ENCODE results near the gene GRM8. TPM values are rescaled to one million over a fixed set of nuclear protein-coding genes. Genes with fewer than 3 reads are reported as not detected.

Gene GRM8
- total RNA-seq, 2 experiments from 2014 or later, result not detected

DNA sequence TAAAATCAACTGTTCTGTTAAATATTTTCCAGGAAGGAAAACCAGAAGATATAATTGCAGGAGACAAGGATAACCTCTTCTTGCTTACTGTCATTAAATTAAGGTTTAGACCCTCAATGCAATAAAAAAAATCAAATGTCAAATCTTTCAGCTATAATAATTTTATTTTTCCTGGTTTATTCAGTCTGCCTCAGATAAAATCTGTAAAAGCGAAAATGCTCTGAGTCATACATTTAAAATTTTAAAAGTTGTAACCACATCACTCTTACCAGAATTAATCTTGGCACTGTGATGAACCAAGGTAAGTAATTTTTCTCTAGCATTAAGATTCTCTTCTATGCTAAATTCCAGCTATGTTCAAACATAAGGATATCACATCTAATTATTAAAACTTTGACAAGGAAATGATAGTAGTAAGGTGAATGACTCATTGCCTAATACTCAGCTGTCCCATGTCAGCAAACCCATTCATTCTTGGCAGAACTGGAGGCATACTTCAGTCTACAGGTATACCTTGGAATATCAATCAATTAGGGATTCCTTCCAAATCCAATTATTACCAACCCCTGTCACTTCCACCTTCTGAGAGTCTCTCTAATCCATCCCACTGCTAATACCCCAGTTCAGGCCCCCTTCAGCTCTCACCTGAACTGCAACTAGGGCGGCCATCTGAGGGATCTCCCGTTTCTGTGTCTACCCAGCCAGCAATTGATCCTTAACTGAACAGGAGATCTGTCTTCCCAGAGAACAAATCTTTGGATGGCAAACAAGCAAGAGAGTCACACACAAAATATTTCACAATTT, 434.1 kb downstream of the GRM8 start:
- peaks cover 2% of the 10 kb centered on the region for H3K27me3 Mint-ChIP-seq
- H3K27ac Mint-ChIP-seq, result no peak overlapping the region
- no peaks in the 10 kb centered on the region for H3K9me3 Mint-ChIP-seq
- no peaks in the 10 kb centered on the region for H3K4me1 Mint-ChIP-seq
- no peak overlapping the region for H3K4me3 Mint-ChIP-seq
- H3K36me3 Mint-ChIP-seq (ENCODE audit: low read depth), result no peaks in the 10 kb centered on the region
- ChIA-PET POLR2A (no interaction called here), CTCF (no interaction called here)
- no peak for DNase-seq

DNA sequence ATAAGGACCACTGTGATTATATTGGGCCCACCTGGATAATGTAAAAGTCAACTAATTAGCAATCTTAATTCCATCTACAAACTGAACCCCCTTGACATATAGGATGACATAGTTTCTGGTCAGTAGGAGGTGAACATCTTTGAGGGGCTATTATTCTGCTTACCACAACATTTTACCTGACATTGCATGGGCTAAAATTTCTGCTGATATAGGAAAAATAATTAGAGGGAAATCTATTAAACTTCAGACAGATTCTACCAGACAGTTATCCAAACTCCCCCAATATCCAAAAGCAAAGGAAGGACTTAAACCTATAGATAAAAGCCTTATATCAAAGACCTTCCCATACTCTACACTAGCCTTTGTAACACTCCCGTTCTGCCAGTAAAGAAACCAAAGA, 443.6 kb downstream of the GRM8 start:
- H3K27ac Mint-ChIP-seq, result no peak overlapping the region
- H3K36me3 Mint-ChIP-seq (ENCODE audit: low read depth), result no peaks in the 10 kb centered on the region
- CTCF ChIA-PET, result no interaction called here
- DNase-seq, result no peak
- H3K4me1 Mint-ChIP-seq, result no peaks in the 10 kb centered on the region
- POLR2A ChIA-PET, result no interaction called here
- H3K9me3 Mint-ChIP-seq, result no peaks in the 10 kb centered on the region
- no peaks in the 10 kb centered on the region for H3K27me3 Mint-ChIP-seq
- no peak overlapping the region for H3K4me3 Mint-ChIP-seq

DNA sequence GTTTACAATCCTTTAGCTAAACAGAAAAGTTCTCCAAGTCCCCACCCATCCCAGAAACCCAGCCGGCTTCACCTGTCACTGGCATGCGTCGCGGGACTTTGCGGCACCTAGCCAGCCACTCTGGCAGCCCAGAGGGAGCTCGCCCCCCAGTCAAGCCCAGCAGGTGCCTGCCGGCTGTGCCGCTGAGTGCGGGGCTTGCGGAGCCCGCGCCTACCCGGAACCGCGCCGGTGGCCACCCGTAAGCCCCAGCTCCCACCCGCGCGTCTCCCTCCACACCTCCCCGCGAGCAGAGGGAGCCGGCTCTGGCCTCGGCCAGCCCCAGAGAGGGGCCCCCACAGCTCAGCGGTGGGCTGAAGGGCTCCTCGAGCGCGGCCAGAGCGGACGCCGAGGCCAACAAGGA, 446.1 kb downstream of the GRM8 start:
- POLR2A ChIA-PET, result no interaction called here
- CTCF ChIA-PET, result no interaction called here
- no peak for DNase-seq
- no peak overlapping the region for H3K4me3 Mint-ChIP-seq
- no peak overlapping the region for H3K27ac Mint-ChIP-seq
- H3K4me1 Mint-ChIP-seq, result no peaks in the 10 kb centered on the region
- no peaks in the 10 kb centered on the region for H3K36me3 Mint-ChIP-seq (ENCODE audit: low read depth)
- no peaks in the 10 kb centered on the region for H3K27me3 Mint-ChIP-seq
- no peaks in the 10 kb centered on the region for H3K9me3 Mint-ChIP-seq

DNA sequence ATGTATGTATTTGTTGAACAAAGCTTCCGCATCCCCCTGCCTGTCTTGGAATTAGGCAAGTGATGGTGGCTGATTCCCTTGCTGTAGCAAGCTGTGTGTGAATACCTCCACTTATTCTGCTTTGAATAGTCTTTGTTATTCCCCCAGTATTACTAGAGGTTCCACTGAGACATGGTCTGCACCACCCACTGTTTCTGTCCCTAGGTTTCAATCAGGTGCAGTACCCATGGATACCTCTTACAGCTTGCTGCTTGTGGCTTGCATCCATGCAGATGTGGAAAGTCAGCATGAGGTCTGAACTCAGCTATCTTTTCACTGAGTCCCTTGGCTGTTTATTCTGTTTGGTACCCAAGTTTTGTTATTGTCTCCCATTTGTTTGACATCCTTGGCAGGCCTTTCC, 447.4 kb downstream of the GRM8 start:
- Mint-ChIP-seq H3K4me1 (no peaks in the 10 kb centered on the region), H3K27ac (no peak overlapping the region), H3K27me3 (no peaks in the 10 kb centered on the region), H3K4me3 (no peak overlapping the region), H3K36me3 (ENCODE audit: low read depth) (no peaks in the 10 kb centered on the region), H3K9me3 (no peaks in the 10 kb centered on the region)
- CTCF ChIA-PET, result interaction anchor here (1.0 kb wide), 1 partner anchor 448 kb away, joined by 3 read pairs; no protein-coding TSS in a partner anchor
- DNase-seq, result no peak
- POLR2A ChIA-PET, result no interaction called here

DNA sequence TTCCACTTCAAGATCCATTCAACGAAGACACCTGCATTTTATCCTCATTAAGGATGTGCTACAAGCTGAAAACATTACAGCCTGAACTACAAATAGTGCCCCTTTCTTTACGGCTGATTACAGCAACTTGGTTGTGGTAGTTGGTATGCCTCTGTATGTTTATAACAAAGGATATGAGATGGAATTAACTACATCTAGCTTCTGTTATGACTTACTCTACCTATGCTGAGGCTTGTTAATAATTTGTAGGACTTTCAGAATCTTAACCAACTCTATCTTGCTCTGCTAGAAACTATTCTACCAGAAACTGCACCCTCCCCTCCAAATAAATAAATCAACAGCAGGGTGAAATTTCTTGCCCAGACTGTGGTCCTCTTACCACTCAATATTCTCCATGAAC, 448.1 kb downstream of the GRM8 start:
- ChIA-PET CTCF (no interaction called here), POLR2A (no interaction called here)
- H3K27ac Mint-ChIP-seq, result no peak overlapping the region
- H3K27me3 Mint-ChIP-seq, result no peaks in the 10 kb centered on the region
- H3K4me1 Mint-ChIP-seq, result no peaks in the 10 kb centered on the region
- no peak overlapping the region for H3K4me3 Mint-ChIP-seq
- H3K9me3 Mint-ChIP-seq, result no peaks in the 10 kb centered on the region
- H3K36me3 Mint-ChIP-seq (ENCODE audit: low read depth), result no peaks in the 10 kb centered on the region
- DNase-seq, result no peak

DNA sequence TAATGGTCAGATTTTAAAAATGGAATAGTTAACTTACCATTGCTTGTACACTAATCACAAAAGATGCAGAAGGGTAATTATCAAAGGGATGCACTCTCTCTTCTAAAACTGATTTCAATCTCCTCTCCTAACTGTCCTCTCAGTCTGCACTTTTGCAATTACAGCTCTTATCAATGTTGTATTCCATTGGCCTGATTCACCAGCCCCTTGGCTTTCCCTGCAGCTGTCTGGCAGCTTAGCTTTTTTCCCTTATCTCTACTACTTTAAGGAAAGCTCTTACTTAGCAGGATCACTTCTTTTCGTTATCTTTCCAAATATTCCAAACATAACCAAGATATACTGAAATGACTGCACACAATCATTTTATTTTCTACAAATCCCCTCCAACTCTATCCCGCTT, 448.8 kb downstream of the GRM8 start:
- DNase-seq, result no peak
- H3K4me3 Mint-ChIP-seq, result no peak overlapping the region
- H3K9me3 Mint-ChIP-seq, result no peaks in the 10 kb centered on the region
- no peaks in the 10 kb centered on the region for H3K27me3 Mint-ChIP-seq
- H3K27ac Mint-ChIP-seq, result peak overlapping the region; percentile 46
- H3K4me1 Mint-ChIP-seq, result no peaks in the 10 kb centered on the region
- ChIA-PET CTCF (no interaction called here), POLR2A (no interaction called here)
- H3K36me3 Mint-ChIP-seq (ENCODE audit: low read depth), result no peaks in the 10 kb centered on the region

DNA sequence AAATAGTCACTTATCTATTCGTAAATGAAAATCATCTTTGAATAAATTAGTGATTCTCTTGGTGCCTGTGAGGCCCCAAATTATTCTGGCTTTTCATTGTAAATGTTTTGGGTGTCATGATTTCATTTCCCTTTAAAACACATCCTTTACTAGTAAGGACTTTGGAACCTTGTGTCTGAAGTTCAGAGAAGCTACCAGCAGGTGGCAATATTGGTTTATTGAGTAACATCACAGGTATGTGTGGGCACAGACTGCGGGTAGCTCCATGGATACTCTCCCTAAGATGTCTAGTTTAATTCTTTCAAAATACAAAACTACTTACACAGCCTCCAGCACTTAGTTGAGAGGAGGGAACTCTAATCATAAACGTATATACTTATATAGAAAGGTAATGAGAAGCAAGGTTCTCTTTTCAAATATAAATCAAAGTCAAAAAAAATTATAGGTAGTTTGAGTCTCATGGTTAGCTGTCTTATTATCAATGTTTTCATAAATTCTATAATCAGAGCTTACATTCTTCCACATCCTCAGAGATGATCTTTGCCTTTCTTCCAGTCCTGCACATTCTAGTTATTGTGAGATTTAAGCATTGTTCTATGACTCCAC, 449.6 kb downstream of the GRM8 start:
- H3K4me3 Mint-ChIP-seq, result no peak overlapping the region
- peak; percentile 62 for DNase-seq
- H3K36me3 Mint-ChIP-seq (ENCODE audit: low read depth), result no peaks in the 10 kb centered on the region
- ChIA-PET CTCF (no interaction called here), POLR2A (no interaction called here)
- no peaks in the 10 kb centered on the region for H3K27me3 Mint-ChIP-seq
- H3K27ac Mint-ChIP-seq, result no peak overlapping the region
- H3K4me1 Mint-ChIP-seq, result no peaks in the 10 kb centered on the region
- no peaks in the 10 kb centered on the region for H3K9me3 Mint-ChIP-seq

DNA sequence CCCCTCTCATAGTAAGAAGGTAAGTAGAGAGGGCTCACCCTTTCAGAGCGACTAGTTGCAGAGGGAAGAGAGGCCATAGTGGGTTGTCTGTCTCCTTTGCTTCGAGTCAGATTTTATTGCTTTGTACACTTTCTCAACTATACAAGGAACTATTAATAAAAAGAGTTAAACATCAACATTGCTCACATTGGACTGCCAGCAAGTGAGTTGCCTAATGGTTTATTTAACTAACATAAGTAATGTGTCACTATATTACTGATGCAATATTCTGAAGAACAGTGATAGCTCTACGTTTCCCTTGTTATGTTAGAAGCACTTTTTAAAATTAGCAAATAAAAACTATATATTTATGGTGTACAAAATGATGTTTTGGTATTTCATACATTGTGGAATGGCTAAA, 451.0 kb downstream of the GRM8 start:
- Mint-ChIP-seq H3K36me3 (ENCODE audit: low read depth) (no peaks in the 10 kb centered on the region), H3K4me1 (no peaks in the 10 kb centered on the region), H3K27me3 (no peaks in the 10 kb centered on the region), H3K27ac (no peak overlapping the region), H3K9me3 (no peaks in the 10 kb centered on the region), H3K4me3 (no peak overlapping the region)
- ChIA-PET POLR2A (no interaction called here), CTCF (interaction anchor here (0.5 kb wide), 1 partner anchor 53 kb away, joined by 3 read pairs; no protein-coding TSS in a partner anchor)
- no peak for DNase-seq

DNA sequence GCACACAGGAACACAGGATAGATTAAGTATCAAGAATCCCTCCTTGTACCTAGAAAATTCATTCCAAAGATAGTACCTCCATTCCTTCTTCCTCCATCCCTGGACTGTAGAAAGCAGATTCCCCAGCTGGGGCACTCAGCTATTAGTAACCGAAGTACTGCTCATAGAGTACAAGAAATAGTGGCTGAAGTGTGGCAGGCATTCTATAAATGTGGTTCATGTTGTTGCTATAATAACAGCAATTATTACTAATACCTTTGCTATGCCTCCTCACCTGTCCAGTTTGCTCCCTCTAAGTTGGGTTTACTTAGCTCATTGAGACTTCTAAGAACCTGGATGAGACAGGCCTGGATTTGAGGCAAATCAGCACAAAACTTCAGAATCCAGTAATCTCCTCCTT, 453.2 kb downstream of the GRM8 start:
- Mint-ChIP-seq H3K36me3 (ENCODE audit: low read depth) (no peaks in the 10 kb centered on the region), H3K4me3 (no peak overlapping the region), H3K27ac (no peak overlapping the region), H3K4me1 (no peaks in the 10 kb centered on the region), H3K9me3 (no peaks in the 10 kb centered on the region), H3K27me3 (no peaks in the 10 kb centered on the region)
- no peak for DNase-seq
- CTCF ChIA-PET, result no interaction called here
- POLR2A ChIA-PET, result no interaction called here

DNA sequence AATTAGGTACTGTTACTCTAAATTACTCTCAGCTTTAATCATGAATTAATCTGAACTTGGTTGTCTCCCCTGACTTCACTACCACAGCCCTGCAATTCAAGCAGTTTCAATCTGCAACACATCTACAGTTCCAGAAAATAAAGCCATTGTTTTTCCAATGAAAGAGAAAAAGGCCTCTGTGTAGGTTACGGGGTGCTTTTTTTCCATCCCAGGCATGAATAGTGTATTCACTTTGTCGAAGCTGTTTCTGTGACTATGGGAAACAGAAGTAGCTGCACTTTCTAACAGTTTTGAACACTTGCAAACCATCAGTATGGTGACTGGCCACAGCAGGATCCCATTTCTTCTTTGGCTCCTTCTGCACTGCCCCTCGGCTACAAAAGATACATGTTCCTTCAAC, 460.2 kb downstream of the GRM8 start:
- H3K27me3 Mint-ChIP-seq, result no peaks in the 10 kb centered on the region
- ChIA-PET CTCF (no interaction called here), POLR2A (no interaction called here)
- no peak overlapping the region for H3K27ac Mint-ChIP-seq
- DNase-seq, result no peak
- H3K36me3 Mint-ChIP-seq (ENCODE audit: low read depth), result no peaks in the 10 kb centered on the region
- H3K4me3 Mint-ChIP-seq, result no peak overlapping the region
- no peaks in the 10 kb centered on the region for H3K9me3 Mint-ChIP-seq
- H3K4me1 Mint-ChIP-seq, result no peaks in the 10 kb centered on the region

DNA sequence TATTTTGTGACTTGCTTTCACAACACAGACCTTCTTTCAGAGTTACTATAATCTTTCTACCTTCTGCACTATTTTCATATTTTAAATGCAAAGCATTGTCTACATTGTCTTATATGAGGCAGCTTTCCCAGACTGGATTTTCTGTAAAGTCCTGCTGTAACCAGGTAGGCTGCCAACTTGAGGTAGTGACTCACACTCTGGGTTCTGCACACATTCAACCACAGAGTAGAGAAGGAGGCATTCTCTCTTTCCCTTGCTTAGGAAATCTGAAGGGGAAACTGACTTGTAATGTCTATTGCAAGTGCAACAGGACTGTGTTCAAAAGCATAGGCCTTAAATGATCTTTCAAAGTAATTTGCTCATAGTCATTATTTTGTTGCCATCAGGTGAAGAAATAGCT, 461.4 kb downstream of the GRM8 start:
- Mint-ChIP-seq H3K27ac (no peak overlapping the region), H3K4me1 (no peaks in the 10 kb centered on the region)
- no peak for DNase-seq

DNA sequence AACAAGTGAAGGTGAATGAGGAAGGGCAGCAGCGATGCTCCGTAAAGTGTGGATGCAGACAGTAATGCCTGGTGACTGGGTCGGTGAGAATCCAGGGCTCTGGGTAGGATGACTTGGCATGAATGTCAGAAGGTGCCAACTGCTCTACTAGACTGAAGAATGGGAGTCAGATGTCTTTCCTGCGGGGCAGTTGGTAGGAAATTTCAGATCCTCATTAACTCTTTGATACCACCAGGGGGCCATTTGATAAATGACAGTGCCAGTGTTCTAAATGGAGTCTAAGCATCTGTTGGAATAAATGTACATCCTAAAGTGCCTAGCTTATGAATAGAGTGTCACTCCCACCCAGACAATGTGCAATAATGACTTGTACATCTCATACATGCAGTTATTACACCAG, 462.0 kb downstream of the GRM8 start:
- no peak overlapping the region for H3K27ac Mint-ChIP-seq
- no peaks in the 10 kb centered on the region for H3K9me3 Mint-ChIP-seq
- no peaks in the 10 kb centered on the region for H3K27me3 Mint-ChIP-seq
- H3K4me3 Mint-ChIP-seq, result no peak overlapping the region
- ChIA-PET CTCF (no interaction called here), POLR2A (no interaction called here)
- no peak for DNase-seq
- H3K4me1 Mint-ChIP-seq, result no peaks in the 10 kb centered on the region
- H3K36me3 Mint-ChIP-seq (ENCODE audit: low read depth), result no peaks in the 10 kb centered on the region

More for the DNA sequence above, 461.4 kb downstream of the GRM8 start:
- CTCF ChIA-PET, result no interaction called here
- Mint-ChIP-seq H3K36me3 (ENCODE audit: low read depth) (no peaks in the 10 kb centered on the region), H3K27me3 (no peaks in the 10 kb centered on the region), H3K9me3 (no peaks in the 10 kb centered on the region), H3K4me3 (no peak overlapping the region)
- POLR2A ChIA-PET, result no interaction called here

DNA sequence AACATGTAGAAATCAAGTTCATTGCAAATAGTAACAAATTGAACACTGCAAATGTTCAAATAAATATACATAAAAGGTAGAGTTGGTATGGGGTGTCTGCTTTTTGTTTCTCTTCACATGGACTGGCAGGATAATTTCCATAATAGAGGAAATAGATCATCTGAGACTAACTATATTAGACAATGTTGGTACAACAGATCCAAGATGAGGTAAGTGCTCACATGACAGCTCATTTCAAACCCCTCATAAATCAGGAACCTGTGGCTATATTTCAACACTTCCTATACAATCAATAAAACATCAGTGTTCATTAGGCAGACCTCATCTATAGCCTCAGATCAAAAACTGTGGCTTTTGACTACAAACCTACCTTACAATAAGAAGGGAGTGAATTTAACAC, 469.1 kb downstream of the GRM8 start:
- CTCF ChIA-PET, result no interaction called here
- Mint-ChIP-seq H3K4me1 (no peaks in the 10 kb centered on the region), H3K36me3 (ENCODE audit: low read depth) (no peaks in the 10 kb centered on the region), H3K27ac (no peak overlapping the region), H3K9me3 (no peaks in the 10 kb centered on the region), H3K27me3 (no peaks in the 10 kb centered on the region), H3K4me3 (no peak overlapping the region)
- POLR2A ChIA-PET, result no interaction called here
- no peak for DNase-seq

DNA sequence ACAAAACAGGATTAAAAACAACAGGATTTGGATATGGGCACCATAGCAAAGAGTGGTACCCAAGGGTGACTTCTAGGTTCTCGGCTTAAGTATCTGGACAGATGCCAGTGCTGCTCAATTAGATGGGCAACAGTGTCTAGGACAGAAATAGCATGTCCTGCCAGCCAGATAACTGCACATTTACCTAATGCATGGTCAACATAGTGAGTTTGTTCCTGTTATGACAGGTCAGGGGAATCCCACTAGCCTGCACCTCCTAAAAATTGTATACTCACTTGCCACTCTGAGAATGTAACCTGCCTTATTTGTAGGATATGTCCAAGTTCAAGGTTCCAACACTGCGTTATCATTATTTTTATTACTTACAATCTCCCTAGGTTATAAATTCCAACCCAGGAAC, 471.7 kb downstream of the GRM8 start:
- H3K9me3 Mint-ChIP-seq, result no peaks in the 10 kb centered on the region
- no peaks in the 10 kb centered on the region for H3K27me3 Mint-ChIP-seq
- no peak overlapping the region for H3K27ac Mint-ChIP-seq
- H3K36me3 Mint-ChIP-seq (ENCODE audit: low read depth), result no peaks in the 10 kb centered on the region
- ChIA-PET CTCF (no interaction called here), POLR2A (no interaction called here)
- no peak for DNase-seq
- H3K4me1 Mint-ChIP-seq, result no peaks in the 10 kb centered on the region
- no peak overlapping the region for H3K4me3 Mint-ChIP-seq

Data from activated CD4-positive, alpha-beta T cell treated with anti-CD3 and anti-CD28 coated beads, Interleukin-2, amount 10 ng/mL, durations not matched to agents 7 days and 5 days (primary cell).